Stomach (tissue), 4 donors: ENCODE results near the gene OTULIN.

ENCODE experiments used
- CTCF ChIP-seq, 7 experiments: fragments of 450-650 bp in 4 of 7; fragments of 200-600 bp in 3 of 7; sonication (generic) in 3 of 7; IDR thresholded peaks; one replicate each; pipeline ENCODE4 v1.5.1; 2016 to 2019; ENCODE audit warnings: antibody characterized with exemption in 7 of 7, control low read depth in 2 of 7, mild to moderate bottlenecking in 1 of 7
- EP300 ChIP-seq: sonication (generic); formaldehyde crosslinking; IDR thresholded peaks from one replicate; pipeline ENCODE4 v1.6.1; 2017; ENCODE audit warnings: antibody characterized with exemption
- POLR2A ChIP-seq, 4 donors: fragments of 450-650 bp; IDR thresholded peaks; one replicate each; pipeline ENCODE4 v1.6.1; 2016; ENCODE audit warnings: antibody characterized with exemption in 4 of 4, control low read depth in 2 of 4, mild to moderate bottlenecking in 1 of 4, moderate library complexity in 1 of 4

- TF ChIP-seq CTCF (IDR thresholded peaks at IDR 0.05) (no peak), EP300 (no peak), POLR2A (IDR thresholded peaks at IDR 0.05) (no peak)
Observed at GRCh38 chr5:14712131-14712530, 47.6 kb downstream of the OTULIN start.
